GM12864 (cell line): ENCODE data around the gene MAGI1.

Experiments used
- DNase-seq: peaks from one replicate; pipeline ENCODE4 v3.0.0-alpha.2; 2011; ENCODE audit warnings: low read depth
- H3K4me3 ChIP-seq: 2 replicates; pipeline ENCODE4 v1.5.1; 2011; ENCODE audit warnings: mild to moderate bottlenecking, low read depth, low read length, control low read depth
- TF ChIP-seq, protein P1 (sequence below): IDR thresholded peaks from 2 replicates; pipeline ENCODE4 v1.5.1; 2011; ENCODE audit warnings: low read depth, mild to moderate bottlenecking, moderate library complexity, low read length, control low read depth, inconsistent platforms; ENCODE audit errors: missing control alignments

MAGI1 gene

DNA sequence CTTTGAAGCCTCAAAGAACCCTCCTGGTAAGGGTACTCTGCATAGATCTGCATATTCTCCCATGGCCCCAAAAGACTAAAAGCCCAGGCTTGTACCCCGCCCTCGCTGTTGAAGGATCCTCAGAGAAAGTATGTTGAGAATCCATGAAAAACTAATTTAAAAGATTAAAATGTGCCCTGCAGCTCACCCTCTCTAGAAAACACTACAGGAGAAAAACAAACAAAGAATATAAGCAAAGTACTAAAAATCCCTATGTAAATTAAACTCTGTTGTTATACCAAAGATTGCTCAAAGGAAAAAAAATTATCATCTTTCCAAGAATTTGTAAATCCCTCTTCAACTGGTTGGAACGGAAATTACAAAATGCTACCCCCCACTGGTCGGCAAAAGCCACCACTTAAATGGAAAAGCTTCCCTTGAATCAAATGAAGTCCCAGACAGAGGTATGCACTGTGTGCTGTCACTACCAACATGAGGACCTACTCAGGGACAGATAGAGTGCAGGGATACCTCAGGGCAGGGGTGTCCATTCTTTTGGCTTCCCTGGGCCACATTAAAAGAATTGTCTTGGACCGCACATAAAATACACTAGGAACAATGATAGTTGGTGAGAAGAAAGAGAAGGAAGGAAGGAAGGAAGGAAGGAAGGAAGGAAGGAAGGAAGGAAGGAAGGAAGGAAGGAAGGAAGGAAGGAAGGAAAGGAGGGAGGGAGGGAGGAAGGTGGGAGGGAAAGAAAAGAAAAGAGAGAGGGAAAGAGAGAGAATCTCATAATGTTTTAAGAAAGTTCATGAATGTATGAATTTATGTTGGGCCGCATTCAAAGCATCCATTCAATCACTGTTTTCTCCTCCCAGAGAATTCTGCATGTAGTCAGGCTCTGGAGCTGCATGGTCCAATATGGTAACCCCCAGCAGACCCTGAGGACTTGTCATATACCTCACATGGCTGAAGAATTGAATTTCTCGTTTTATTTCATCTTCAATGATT is 88.1 kb downstream of the MAGI1 start:
- H3K4me3 ChIP-seq = no peak overlapping the region
- TF ChIP-seq, protein P1, sequence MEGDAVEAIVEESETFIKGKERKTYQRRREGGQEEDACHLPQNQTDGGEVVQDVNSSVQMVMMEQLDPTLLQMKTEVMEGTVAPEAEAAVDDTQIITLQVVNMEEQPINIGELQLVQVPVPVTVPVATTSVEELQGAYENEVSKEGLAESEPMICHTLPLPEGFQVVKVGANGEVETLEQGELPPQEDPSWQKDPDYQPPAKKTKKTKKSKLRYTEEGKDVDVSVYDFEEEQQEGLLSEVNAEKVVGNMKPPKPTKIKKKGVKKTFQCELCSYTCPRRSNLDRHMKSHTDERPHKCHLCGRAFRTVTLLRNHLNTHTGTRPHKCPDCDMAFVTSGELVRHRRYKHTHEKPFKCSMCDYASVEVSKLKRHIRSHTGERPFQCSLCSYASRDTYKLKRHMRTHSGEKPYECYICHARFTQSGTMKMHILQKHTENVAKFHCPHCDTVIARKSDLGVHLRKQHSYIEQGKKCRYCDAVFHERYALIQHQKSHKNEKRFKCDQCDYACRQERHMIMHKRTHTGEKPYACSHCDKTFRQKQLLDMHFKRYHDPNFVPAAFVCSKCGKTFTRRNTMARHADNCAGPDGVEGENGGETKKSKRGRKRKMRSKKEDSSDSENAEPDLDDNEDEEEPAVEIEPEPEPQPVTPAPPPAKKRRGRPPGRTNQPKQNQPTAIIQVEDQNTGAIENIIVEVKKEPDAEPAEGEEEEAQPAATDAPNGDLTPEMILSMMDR = no peak
- no peak for DNase-seq

DNA sequence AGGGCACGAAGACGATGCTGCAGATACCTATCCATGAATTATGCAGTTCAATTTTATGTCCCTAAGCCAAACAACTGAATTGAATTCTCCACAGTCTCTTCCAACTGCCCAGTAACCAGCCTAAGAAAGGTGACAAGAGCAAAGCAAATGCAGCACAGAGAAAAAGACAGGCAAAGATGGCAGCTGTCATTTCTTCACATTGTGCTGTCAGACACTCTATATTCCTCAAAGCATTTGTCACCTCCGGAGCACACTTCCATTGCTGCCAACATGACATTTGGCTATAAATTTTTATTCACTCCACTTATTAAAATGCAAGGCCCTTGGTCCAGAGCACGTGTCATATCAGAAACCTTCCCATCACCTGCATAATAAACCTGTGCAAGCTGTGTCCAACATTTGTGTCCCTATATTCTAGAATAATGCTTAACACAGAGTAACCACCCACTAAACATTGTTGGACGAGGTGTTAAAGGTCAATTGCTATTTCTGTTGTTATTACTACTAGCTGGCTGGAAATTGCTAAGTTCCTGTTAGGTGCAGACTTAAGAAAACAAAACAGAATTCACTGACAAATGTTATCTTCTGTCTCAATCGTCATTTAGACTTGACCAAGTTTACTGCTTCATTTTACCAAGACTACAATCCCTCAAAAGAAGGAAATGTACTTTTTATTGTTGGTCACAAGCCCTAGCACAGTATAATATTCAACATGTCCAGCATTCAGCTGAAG is 89.7 kb downstream of the MAGI1 start:
- no peak for DNase-seq
- H3K4me3 ChIP-seq = no peak overlapping the region
- TF ChIP-seq, protein P1 = no peak

DNA sequence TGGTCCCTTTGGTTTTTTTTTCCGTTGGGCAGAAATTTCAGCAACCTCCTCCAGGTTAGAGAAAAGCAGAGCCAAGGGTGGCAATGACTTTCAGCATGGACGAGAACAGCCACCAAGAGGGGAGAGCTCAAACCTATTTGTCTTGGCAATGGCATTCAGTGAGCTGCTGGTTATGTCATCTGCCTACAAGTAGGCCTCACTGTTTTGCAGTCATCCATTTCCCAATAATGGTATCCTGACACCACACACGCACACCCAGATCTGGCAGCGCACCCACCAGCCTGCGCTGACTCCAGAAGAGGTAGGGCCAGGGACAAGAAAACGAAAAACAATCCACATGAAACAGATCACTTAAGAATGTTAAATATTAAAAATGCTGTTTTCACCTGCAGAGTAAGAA is 92.3 kb downstream of the MAGI1 start:
- DNase-seq = no peak
- TF ChIP-seq, protein P1 = no peak
- H3K4me3 ChIP-seq = no peak overlapping the region

DNA sequence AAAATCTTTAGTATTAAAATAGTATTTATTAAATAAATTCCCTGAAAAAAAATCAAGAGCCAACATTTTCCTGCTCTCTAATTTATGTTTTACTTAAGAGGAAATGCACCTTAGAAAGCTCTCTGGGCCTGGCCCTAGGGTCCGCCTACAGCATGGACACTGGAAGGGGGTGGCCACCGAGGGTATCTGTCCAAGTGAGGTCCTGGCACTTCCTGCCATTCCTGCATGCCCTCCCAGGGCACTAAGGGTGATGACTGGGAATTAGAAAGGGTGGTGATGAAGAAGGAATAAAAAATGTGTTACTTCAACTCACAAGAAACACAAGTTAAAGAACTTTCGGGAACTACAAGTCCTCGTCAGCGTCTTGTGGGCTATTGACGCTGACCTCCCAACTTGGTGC is 92.8 kb downstream of the MAGI1 start:
- TF ChIP-seq, protein P1 = no peak
- H3K4me3 ChIP-seq = no peak overlapping the region
- DNase-seq = no peak

DNA sequence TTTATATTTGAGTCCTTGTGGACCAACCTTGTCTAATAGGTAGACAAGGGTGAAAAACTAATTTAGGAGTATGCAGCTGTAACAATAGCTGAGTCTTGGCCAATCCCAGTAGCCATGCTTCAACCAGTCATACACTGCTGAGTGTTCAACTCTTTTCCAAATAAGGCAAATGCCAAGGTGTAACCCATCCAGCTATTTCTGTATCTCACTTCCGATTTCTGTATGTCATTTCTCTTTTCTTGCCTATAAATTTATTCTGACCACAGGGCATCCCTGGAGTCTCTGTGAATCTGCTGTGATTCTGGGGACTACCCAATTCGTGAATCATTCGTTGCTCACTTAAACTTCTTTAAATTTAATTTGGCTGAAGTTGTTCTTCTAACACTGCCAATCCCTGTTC is 93.2 kb downstream of the MAGI1 start:
- DNase-seq = no peak
- TF ChIP-seq, protein P1 = no peak

DNA sequence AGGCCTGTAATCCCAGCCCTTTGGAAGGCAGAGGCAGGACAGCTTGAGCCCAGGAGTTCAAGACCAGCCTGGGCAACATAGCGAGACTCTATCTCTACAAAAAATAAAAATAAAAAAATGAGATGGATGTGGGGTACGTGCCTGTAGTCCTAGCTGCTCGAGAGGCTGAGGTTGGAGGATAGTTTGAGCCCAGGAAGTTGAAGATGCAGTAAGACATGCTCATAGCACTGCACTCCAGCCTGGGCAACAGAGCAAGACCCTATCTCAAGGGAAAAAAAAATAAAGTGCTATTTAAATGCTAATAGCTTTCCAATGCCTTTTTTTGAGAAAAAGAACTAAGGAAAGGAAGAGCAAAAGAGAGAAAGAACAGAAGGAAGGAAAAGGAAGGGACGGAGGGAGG is 94.5 kb downstream of the MAGI1 start:
- TF ChIP-seq, protein P1 = no peak
- no peak for DNase-seq
- no peak overlapping the region for H3K4me3 ChIP-seq

More for the DNA sequence above, 93.2 kb downstream of the MAGI1 start:
- no peak overlapping the region for H3K4me3 ChIP-seq
